Kasumi-1 (cell line): ENCODE measurements around the gene CEP290.
A peak's percentile ranks its signal among the peaks of the same experiment; 100 is the strongest.
"Not testable (repeated sequence)": the region's sequence is repeated elsewhere in the genome, so short reads cannot be mapped to it uniquely, and the experiment has no call there.

Experiments
- DNase-seq, 2 experiments: peaks; one replicate each; lab custom pipeline; 2025; lab: John Stamatoyannopoulos, UW

Gene CEP290

DNA sequence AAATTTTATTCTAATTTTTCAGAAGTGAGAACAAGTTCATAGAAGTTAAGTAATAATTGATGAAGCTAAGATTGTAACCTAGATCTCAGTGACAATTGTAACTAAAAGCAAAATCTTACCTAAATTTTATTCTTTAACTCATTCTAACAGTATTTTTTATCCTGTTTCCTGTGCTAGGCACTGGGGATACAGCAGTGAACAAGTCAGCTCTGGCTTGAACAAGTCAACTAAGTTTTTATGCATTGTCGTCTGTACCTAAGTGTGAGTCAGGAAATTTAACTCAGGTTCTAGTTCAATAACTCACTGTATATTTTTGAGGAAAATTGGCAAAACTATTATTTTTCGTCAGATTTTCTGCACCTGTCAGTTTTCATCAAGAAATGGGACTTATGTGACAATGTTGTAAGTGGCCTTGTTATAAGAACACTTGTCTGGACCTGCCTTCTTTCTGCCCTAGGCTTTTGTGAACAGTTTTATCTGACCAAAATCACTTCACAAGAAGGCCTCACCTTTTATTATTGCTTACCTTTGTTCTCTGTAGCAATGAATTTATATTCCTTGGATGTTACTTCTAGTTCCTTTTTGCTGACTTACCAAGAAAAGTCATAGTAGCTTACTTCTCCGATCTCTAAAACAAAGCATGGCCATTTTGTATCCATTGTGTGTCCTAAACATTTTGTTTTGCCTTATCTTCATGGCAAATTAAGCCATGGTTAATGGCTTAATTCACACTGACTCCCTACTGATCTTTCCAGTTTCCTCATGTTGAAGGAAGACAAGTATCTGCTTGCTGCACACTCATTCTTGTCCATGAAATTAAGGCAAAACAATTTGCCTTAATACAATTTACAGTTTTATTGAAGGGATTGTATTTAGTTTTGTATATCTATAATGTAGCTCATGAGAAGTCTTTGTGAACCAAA is 2.9 kb upstream of the CEP290 start:
- no peak for DNase-seq

DNA sequence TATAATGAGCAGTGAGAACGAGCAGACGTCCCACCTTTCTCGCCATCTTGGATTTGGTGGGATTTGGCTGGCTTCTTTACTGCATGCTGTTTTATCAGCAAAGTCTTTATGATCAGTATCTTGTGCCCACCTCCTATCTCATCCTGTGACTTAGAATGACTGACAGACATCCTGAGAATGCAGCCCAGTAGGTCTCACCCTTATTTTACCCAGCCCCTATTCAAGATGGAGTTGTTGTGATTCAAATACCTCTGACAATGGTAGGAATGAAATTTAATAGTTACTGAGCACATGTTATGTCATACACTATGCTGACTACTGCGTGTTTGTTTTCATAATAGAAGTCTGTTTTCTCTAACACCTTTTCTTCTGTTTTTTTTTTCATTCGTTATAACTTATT is 2.1 kb upstream of the CEP290 start:
- DNase-seq = no peak

DNA sequence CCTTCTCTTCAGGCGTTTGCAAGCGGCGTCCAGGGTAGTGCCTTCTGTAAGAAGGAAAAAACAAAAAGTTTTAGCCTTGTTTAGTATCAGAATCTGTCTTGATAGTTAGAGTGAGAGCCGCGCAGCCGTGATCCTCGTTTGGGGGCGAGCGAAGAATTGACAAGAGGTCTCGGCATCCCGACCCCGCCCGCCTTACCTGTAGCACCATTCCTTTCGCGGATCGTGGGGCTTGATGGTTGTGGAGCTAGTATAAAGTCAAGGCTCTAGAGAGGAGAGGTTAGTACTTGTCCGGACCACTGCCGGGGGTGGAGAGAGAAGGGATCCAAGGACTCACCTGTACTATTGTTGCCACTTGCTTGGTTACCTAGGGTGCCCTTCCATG is 713 bp upstream of the CEP290 start:
- DNase-seq = peak in 1 of 2 experiments; percentile 29

DNA sequence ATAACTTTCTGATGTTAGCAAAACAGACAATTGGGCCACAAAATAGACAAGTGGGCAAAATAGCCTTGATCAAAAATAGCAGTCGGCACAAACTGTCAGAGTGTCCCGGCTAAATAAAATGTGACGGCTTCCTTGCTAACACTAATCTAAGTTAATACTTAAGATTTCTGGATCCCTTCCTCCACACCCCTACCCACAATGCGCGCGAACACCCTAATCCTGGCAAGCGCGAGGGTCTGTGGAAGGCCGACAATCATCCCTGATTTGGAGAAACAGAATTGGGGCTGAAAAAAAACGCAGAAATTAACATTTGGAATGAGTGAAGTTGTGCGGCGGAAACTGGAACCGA is 489 bp downstream of the CEP290 start:
- no peak for DNase-seq

DNA sequence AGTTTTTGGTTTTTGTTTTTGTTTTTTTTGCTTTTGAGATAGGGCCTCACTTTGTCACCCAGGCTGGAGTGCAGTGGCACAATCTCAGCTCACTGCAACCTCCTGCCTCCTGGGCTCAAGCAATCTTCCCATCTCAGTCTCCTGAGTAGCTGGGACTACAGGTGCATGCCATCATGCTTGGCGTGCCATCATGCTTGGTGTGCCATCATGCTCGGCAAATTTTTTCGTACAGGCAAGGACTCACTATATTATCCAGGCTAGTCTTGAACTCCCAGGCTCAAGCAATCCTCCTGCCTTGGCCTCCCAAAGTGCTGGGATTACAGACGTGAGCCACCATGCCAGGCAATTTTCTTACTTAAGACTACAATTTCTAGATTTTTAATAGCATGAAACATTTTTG is 2.2 kb downstream of the CEP290 start:
- not testable (repeated sequence) for DNase-seq

DNA sequence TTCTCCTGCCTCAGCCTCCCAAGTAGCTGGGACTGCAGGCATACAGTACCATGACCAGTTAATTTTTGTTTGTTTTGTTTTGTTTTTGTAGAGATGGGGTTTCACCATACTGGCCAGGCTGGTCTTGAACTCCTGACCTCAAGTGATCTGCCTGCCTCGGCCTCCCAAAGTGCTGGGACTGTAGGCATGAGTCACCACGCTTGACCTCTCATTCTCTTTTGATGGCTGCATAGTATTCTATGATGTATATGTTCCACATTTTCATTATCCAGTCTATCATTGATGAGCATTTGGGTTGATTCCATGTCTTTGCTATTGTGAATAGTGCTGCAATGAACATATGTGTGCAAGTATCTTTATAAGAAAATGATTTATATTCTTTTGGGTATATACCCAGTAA is 8.7 kb downstream of the CEP290 start:
- DNase-seq = not testable (repeated sequence)

DNA sequence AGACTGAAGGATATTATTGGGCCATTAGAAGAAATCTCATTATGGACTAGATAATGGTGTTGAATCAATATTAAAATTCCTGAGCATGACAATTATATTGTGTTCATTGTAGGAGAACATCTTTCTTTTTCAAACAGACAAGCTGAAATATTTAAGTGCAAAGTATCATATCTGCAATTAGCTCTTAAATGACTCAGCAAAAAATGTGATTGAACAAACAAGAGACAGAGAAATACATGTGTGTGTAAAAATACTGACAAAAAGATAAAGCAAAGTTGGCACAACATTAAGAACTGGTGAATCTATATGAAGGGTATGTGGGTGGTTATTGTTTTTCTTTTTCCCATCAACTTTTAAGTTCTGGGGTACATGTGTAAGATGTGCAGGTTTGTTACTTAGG is 9.5 kb downstream of the CEP290 start:
- DNase-seq = no peak

DNA sequence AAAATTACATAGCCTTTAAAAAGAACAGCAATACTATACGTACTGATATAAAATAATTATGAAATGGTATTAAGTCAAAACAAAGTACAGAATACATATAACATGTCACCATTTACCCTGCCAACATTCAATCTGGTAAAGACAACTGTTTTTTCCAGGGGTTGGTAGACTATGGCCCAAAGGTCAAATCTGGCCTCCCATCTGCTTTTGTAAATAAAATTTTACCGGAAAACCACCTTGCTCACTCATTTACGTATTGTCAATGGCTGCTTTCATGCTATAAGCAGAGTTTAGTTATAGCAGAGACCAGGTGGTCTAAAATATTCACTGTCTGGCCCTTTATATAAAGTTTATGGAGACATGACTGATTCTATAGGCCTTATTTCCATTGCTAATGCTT is 14.0 kb downstream of the CEP290 start:
- DNase-seq = no peak

DNA sequence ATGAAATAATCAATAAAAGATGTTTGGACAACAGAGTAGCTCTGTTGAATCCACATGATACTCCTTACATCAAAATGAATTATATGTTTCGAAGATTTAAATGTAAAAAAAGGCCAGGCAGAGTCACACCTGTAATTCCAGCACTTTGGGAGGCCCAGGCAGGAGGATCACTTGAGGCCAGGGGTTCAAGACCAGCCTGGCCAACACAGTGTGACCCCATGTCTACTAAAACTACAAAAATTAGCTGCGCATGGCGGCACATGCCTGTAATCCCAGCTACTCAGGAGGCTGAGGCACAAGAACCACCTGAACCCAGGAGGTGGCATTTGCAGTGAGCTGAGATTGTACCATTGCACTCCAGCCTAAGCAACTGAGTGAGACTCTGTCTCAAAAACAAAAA is 14.8 kb downstream of the CEP290 start:
- DNase-seq = no peak

DNA sequence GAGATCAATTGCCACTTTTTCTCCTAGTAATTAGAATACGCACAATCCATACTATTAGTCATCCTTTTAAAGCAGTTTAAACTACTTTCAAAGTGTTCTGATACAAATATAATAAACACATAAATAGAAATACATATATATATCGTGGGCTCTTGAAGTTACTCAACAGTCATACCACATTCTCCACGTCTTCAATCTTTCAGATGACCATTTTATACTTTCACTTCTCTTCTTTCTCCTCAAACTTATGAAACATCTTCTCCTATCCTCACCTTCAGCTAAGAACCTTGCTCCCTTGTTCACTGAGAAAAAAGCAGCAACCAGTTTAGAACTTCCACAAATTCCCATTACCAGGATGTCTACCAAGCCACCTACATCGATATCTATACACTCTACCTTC is 19.2 kb downstream of the CEP290 start:
- no peak for DNase-seq

DNA sequence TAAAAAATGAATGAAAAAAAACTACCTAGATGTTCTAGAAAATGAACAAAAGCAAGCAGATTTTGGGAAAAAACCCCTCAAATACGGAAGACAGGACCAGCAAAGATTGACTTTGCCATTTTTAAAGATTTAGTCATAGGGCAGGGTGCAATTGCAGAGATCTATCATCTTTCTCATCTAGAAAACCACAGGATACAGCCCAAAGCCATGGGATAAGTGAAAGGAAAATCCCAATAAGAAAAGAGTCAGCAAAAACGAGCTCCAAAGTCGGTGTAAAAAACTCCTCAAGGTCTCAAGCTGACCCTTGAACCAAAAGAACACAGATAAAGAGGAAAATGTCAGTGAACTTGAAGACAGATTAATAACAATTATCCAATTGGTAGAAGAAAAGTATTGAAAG is 28.0 kb downstream of the CEP290 start:
- DNase-seq = no peak

DNA sequence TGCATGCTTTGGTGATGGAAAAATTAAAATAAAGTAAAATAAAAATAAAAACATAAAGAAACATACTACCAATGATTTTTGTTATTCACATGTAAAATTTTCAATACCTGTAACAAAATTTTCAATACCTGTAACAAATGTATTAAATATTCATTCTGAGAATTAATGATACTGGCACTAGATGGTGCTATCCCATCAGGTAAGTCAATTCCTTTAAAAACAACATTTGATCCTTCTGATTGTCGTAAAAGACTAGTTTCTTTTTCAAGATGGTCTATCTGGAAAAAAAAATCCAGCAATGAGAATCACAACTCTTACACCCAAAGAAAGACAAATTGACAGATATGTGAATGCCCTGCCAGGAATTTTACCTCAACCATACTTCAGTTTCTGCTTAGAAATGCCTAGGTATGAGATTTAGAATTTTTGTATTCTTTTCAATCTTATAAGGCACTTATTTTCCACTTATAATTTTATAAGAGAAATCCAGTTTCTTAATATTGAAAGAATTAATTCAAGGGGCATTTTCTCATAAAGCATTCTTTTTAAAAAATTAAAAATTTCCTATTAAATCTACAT is 30.7 kb downstream of the CEP290 start:
- peak; percentile 13 to 20 for DNase-seq

DNA sequence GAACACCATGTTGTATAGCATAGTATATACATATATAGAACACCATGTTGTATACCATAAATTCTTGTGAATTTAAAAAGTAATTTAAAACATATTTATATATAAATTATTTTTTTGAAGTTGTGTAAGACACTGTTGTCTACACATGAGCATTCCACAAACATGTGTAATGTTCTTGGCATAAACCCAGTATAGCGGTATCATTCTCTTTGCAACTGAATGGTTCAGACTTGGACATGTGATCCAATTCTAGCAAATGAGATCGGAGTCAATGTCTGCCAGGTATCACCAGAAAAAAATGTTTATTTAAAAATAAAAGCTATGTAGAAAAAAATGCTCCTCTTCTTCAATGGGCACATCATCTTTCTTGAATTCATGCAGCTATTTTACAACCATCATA is 33.9 kb downstream of the CEP290 start:
- no peak for DNase-seq

DNA sequence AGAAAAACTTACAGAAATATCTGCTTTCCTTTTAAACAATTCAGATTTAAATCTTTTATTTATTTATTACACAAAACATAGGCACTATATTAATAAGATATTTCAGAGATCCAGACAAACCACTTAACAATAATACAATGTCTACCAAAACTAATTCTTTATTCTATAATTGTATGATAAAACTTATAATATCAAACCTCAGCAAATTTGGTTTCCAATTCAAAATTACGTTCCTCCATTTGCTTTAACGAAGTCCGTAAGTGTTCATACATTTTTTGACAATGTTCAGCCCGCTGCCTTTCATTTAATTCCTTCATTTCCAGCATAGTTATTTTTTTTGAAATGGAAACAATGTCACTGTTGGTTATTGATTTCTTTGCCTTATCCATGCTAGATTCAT is 48.3 kb downstream of the CEP290 start:
- DNase-seq = no peak

DNA sequence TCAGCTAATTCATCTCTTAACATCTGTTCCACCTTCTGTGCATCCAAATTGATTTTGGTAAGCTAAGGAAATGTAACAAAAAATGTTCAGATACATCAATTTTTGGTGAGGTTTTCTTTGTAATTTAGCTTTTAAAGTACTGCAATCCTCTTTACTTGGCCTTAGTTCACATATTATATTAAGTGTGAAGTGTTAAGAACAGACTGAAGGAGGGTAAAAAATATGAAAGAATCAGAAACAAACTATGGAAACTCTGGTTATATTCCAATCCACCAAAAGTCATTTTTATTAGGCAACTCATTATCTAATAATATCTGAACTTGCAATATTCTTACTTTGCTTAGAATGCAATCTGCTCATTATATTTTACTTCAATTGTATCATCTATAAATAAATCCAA is 49.1 kb downstream of the CEP290 start:
- no peak for DNase-seq

DNA sequence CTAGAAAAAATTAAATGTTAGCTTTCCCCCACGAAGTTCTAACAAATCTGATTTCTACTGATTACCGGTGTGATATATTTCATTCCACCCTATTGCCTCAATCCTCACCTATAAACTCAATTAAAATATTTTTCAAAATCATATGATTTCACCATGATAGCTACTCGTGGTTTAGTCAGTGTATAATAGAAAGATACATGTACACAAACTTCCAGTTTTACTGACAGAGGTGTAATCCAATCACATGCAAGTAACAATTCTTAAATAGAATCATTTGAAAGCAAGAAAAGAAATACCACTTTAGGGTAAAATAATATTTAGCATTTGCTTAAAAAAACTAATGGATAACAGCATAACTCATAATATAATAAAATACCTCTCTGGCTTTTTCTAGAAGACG is 57.7 kb downstream of the CEP290 start:
- DNase-seq = no peak

DNA sequence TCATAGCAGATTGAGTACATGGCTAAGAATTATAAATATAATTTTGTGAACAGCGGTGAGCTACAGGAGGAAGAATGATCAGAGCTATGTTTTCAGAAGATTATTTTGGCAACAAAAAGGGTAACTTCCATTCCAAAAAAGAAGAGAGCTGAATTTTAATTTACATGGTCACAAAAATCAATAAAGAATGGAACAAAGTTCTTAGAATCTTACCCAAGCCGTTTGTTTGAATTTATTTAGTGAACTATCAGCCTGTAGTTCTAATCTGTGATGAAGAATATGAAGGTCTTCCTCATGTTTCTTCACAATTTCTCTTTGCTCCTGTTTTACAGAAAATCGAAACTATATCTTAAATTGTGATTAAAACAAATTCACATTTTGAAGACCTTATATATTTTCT is 58.3 kb downstream of the CEP290 start:
- no peak for DNase-seq

DNA sequence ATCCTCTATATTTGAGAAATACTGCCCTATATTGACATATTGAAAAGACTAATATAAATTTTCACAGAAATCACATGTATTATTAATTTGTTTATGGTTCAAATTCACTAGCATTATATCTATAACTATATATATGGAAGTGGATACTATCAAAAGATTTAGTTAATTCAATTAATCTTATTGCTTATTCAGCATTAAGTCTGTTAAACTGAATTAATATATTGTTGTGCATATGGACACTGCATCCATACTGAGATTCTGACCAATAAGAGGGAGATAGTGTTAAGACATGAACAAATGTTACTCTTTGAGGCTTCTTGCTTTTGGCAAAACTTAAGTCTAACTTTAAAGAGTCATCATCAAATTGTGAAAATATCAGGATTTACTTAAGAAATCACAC is 60.6 kb downstream of the CEP290 start:
- DNase-seq = no peak

DNA sequence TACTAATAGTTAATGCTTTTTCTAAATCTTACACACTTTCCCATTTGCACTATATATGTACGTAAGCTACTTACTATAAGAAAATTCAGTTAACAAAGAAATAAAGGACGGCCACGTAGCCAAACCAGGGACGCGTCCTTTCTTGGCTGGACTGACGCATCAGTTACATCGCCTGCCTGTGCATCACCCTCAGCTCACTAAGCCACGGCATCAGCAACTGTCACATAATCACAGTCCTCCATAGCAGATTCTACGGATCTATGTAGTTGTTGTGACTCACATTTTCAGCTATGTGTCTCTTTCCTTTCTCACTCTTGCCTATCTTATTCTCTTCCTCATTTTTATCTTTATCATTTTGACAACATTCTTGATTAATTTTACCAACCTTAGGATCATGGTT is 74.6 kb downstream of the CEP290 start:
- no peak for DNase-seq

DNA sequence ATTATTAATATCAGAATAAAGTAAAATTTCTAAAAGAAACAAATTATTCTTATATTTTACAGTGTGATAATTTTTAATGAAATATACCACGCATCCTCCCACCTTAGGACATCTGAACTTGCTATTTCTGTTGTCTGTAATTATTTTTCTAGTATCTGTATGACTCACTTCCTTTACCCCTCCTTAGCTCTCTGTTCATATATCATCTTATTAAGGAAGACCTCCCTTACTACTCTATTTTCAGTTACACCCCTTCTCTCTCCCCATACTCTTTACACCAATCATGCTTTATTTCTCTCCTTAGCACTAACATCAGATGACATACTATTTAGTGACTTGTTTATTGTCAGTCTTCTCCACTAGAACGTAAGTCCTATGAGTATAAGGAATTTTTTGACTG is 78.5 kb downstream of the CEP290 start:
- DNase-seq = no peak

DNA sequence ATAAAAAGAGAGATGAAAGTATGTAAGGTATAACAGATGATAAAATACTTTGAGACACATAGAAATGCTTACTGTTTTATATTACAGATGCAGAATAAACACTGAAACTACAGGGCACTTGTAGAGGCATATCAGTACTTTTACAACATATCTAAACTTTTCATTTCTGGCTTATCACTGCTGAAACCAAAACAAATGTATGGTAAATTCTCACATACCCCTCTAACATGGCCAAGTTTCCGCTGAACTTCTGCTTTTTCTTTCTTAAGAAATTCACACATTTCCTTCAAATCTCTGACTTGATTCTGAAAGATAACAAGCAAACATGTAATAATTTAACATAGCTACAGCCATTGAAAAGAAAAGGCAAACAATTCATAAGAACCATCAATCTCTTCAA is 79.4 kb downstream of the CEP290 start:
- DNase-seq = peak; percentile 8 to 27

DNA sequence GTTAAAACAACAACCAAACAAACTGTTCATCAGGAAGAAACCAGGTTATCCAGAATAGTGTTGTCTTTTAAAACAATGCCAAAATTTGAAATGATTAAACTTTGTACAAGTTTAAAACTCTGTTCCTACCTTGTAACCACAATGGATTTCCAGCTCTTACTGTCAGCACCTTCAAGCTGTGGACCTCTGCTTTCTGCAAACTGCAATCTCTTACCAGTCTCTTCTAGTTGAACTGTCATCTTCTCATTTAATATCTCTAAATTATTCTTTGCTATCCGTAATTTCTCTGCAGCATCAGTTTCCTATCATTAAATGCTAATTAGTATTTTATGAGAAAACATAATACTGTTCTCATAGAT is 83.2 kb downstream of the CEP290 start:
- no peak for DNase-seq

DNA sequence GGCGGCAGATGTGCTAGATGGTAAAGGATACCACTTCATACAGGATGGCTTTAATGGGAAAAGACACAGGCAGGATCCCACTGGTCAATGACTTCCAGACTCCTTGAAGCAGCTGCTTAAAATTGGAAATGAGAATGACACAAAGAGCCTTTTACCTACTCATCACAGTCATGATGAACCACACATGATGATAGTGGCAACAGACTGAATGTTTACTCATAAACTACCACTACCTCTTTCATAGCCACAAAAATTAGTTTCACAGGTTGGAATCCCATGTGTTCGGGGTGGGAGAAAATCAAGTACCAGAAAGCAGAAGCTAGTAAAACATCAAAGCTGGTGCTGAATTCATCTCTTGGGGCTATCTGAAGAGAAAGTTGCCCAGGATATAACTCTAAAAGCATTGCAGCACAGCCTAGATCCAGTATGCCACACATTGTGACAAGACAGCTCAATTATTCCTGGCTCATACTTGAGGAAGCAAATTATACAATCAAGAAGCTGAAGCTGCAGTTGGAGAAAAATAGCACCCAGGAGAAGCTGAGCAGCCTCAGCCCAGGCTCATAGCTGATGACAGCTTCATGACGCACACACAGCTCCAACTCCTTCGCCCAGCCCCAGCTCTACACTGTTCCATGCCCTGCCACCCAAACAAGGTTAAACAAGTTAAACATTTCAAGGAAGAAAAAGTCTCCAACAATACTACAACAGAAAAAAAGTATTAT is 83.7 kb downstream of the CEP290 start:
- no peak for DNase-seq
